KMS-11 (cell line): ENCODE measurements around the gene LIX1.
"Not testable (repeated sequence)": the region's sequence is repeated elsewhere in the genome, so short reads cannot be mapped to it uniquely, and the experiment has no call there.

Experiments used
- H2AFZ ChIP-seq: fragments of 200-600 bp; sonication (generic); 2 replicates; pipeline ENCODE4 v1.6.1; 2016; ENCODE audit warnings: antibody characterized with exemption, mixed run types, low read depth
- H3K27ac ChIP-seq: fragments of 200-600 bp; sonication (generic); 2 replicates; pipeline ENCODE4 v1.6.1; 2016; ENCODE audit warnings: mild to moderate bottlenecking, mixed run types
- H3K27me3 ChIP-seq: fragments of 200-600 bp; sonication (generic); 2 replicates; pipeline ENCODE4 v1.6.1; 2017; ENCODE audit warnings: mild to moderate bottlenecking, low read depth, mixed run types, moderate library complexity; ENCODE audit not compliant: insufficient read depth
- H3K36me3 ChIP-seq: fragments of 200-600 bp; sonication (generic); 2 replicates; pipeline ENCODE4 v1.6.1; 2017; ENCODE audit warnings: mild to moderate bottlenecking, mixed run types; ENCODE audit not compliant: insufficient read depth
- H3K4me1 ChIP-seq: fragments of 200-600 bp; sonication (generic); 2 replicates; pipeline ENCODE4 v1.6.1; 2016; ENCODE audit warnings: mild to moderate bottlenecking, low read depth, mixed run types; ENCODE audit not compliant: poor library complexity, severe bottlenecking
- H3K4me2 ChIP-seq: fragments of 200-600 bp; sonication (generic); 2 replicates; pipeline ENCODE4 v1.7.0; 2016; ENCODE audit warnings: mild to moderate bottlenecking, mixed run types
- H3K4me3 ChIP-seq: fragments of 200-600 bp; sonication (generic); IDR thresholded peaks from 2 replicates; pipeline ENCODE4 v1.6.1; 2017; ENCODE audit warnings: low read depth, low read length, mixed read lengths; ENCODE audit not compliant: insufficient read depth
- H3K79me2 ChIP-seq: fragments of 200-600 bp; sonication (generic); 2 replicates; pipeline ENCODE4 v1.6.1; 2016; ENCODE audit warnings: low read depth, mixed run types; ENCODE audit not compliant: insufficient read depth
- H3K9ac ChIP-seq: fragments of 200-600 bp; sonication (generic); 2 replicates; pipeline ENCODE4 v1.6.1; 2016; ENCODE audit warnings: mild to moderate bottlenecking, mixed run types
- H4K20me1 ChIP-seq: fragments of 200-600 bp; sonication (generic); 2 replicates; pipeline ENCODE4 v1.6.1; 2016; ENCODE audit warnings: mild to moderate bottlenecking, mixed run types; ENCODE audit not compliant: insufficient read depth
- TF ChIP-seq, protein P1 (sequence below): fragments of 200-600 bp; sonication (generic); conservative IDR thresholded peaks from 2 replicates; pipeline ENCODE4 v1.6.1; 2017; ENCODE audit warnings: low read depth, mild to moderate bottlenecking, antibody characterized with exemption, low read length, moderate library complexity, mixed read lengths

The LIX1 gene

DNA sequence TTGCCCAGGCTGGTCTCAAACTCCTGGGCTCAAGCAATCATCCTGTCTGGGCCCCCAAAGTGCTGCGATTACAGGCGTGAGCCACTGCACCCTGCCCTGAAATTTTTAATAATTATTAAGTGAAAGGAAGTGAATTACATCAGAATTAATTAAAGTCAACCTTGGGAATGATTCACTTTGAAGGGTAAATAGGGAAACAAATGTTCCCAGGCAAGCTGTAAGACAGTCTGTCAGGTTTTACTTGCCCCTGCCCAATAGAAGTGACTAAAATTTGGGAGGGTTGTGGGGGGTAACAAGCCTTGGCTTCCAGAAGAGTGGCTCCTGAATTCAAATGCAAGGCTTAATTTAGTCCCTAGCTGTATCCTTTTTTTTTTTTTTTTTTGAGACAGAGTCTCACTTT, 1.3 kb upstream of the LIX1 start:
- Histone ChIP-seq H3K4me2 (no peak overlapping the region), H3K4me3 (no peak overlapping the region), H3K79me2 (no peaks in the 10 kb centered on the region), H3K4me1 (no peaks in the 10 kb centered on the region), H3K36me3 (no peaks in the 10 kb centered on the region), H3K27me3 (no peaks in the 10 kb centered on the region), H2AFZ (no peak overlapping the region), H4K20me1 (no peaks in the 10 kb centered on the region), H3K9ac (no peak overlapping the region), H3K27ac (no peak overlapping the region)
- TF ChIP-seq, protein P1, sequence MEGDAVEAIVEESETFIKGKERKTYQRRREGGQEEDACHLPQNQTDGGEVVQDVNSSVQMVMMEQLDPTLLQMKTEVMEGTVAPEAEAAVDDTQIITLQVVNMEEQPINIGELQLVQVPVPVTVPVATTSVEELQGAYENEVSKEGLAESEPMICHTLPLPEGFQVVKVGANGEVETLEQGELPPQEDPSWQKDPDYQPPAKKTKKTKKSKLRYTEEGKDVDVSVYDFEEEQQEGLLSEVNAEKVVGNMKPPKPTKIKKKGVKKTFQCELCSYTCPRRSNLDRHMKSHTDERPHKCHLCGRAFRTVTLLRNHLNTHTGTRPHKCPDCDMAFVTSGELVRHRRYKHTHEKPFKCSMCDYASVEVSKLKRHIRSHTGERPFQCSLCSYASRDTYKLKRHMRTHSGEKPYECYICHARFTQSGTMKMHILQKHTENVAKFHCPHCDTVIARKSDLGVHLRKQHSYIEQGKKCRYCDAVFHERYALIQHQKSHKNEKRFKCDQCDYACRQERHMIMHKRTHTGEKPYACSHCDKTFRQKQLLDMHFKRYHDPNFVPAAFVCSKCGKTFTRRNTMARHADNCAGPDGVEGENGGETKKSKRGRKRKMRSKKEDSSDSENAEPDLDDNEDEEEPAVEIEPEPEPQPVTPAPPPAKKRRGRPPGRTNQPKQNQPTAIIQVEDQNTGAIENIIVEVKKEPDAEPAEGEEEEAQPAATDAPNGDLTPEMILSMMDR, result no peak

DNA sequence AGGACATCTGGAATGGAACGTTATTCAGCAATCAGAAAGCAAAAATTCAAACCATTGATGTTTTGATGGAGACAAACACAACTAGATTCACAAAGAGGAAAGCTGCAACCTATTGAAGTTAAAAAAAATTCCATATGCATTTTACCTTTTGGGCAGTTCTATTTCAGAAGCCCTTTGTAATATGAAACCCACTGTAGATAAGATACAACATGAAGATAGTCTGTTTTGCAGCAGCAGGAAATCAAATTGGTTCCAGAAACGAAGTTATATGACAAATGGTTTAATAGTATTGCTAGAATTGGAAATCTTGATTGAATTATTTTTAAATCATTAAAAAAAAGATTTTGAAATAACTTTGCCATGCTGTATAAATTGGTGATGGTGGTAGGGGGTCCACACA, 872 bp downstream of the LIX1 start:
- TF ChIP-seq, protein P1, result no peak
- H3K27ac ChIP-seq, result no peak overlapping the region

DNA sequence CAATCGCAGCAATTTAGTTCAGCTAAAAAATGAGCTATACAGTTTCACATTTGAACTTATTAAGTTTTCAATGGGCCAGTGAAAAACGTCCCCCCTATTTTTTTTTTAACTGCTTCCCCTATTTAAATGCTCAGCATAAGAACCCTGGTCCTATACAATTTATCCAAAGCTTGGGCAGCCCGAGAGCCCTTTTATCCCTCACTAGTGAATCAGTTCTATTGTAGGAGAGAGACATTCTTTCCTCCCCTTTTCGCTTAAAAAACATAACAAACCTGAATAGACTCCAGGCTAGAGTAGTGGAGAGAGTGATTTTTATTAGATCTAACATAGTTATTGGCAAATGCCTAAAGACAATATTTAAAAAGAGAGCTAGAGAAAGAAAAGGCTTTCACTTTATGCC, 1.4 kb downstream of the LIX1 start:
- H3K4me3 ChIP-seq, result no peak overlapping the region
- H3K9ac ChIP-seq, result no peak overlapping the region
- no peak overlapping the region for H2AFZ ChIP-seq

More for the DNA sequence above, 872 bp downstream of the LIX1 start:
- Histone ChIP-seq H3K9ac (no peak overlapping the region), H4K20me1 (no peaks in the 10 kb centered on the region), H3K79me2 (no peaks in the 10 kb centered on the region), H3K36me3 (no peaks in the 10 kb centered on the region), H3K27me3 (no peaks in the 10 kb centered on the region), H3K4me2 (no peak overlapping the region), H3K4me3 (no peak overlapping the region), H2AFZ (no peak overlapping the region), H3K4me1 (no peaks in the 10 kb centered on the region)

DNA sequence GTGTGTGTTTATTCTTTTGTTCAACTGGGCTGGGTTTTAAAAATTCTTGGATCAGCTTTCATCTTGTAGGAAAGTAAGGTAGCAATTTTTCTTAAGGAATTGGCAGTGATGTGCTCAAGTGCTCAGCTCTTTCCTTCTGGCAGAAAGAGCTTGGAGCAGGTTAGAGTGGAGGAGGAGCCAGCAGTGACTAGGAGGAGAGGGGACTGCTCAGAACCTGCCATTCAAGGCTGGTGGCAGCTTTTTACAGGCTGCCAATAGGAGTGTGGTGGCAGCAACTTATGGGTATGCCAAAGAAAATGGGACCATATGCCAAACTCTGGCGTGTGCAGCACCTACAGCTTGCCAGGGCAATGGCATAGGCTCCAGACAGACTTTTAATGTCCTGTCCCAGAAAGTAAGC, 2.2 kb downstream of the LIX1 start:
- not testable (repeated sequence) for H3K79me2 ChIP-seq, H3K27ac ChIP-seq, H4K20me1 ChIP-seq, H3K4me2 ChIP-seq, H3K4me3 ChIP-seq, H3K9ac ChIP-seq, H3K36me3 ChIP-seq, H3K27me3 ChIP-seq, H2AFZ ChIP-seq, H3K4me1 ChIP-seq

More for the DNA sequence above, 1.4 kb downstream of the LIX1 start:
- TF ChIP-seq, protein P1, result no peak
- Histone ChIP-seq H3K79me2 (no peaks in the 10 kb centered on the region), H3K36me3 (no peaks in the 10 kb centered on the region), H3K27ac (no peak overlapping the region), H3K4me1 (no peaks in the 10 kb centered on the region), H3K4me2 (no peak overlapping the region), H3K27me3 (no peaks in the 10 kb centered on the region), H4K20me1 (no peaks in the 10 kb centered on the region)

DNA sequence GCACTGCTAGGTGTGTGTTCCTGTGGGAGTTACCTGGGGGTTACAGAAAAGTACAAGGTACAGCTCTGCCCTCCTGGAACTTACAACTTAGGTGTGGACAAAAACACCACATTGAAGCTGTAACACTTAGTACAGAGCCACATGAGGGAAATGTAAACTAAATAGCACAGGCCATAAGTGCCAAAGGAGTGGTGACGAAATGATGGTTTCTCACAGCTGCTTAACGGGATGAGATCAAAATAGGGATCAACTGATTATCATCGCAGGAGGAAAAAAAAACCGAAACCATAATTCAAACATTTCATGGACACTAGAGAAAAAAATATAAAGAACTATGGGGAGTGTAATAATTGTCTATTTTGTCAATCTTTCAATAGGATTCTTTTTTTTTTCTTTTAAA, 5.9 kb downstream of the LIX1 start:
- no peaks in the 10 kb centered on the region for H3K36me3 ChIP-seq
- no peak overlapping the region for H3K4me2 ChIP-seq
- H3K79me2 ChIP-seq, result no peaks in the 10 kb centered on the region
- no peaks in the 10 kb centered on the region for H3K27me3 ChIP-seq
- TF ChIP-seq, protein P1, result no peak
- H3K4me1 ChIP-seq, result peaks cover 20% of the 10 kb centered on the region
- H4K20me1 ChIP-seq, result no peaks in the 10 kb centered on the region
- H3K9ac ChIP-seq, result no peak overlapping the region
- no peak overlapping the region for H3K27ac ChIP-seq
- H3K4me3 ChIP-seq, result no peak overlapping the region
- H2AFZ ChIP-seq, result no peak overlapping the region
